HL-60/S4 treated with retinoic acid at 250 ng/mL for 4 days and 3 days (cell line): Measurements from ENCODE around the gene AGER.
"Not testable (repeated sequence)": the region's sequence is repeated elsewhere in the genome, so short reads cannot be mapped to it uniquely, and the experiment has no call there.

Experiments
- in situ Hi-C: fragments of 300-500 bp; cut with MboI; formaldehyde crosslinking; loops from 2 replicates; pipeline ENCODE4 v1.7.0; 2022; ENCODE audit warnings: low sequenced_read_pairs

Gene AGER

DNA sequence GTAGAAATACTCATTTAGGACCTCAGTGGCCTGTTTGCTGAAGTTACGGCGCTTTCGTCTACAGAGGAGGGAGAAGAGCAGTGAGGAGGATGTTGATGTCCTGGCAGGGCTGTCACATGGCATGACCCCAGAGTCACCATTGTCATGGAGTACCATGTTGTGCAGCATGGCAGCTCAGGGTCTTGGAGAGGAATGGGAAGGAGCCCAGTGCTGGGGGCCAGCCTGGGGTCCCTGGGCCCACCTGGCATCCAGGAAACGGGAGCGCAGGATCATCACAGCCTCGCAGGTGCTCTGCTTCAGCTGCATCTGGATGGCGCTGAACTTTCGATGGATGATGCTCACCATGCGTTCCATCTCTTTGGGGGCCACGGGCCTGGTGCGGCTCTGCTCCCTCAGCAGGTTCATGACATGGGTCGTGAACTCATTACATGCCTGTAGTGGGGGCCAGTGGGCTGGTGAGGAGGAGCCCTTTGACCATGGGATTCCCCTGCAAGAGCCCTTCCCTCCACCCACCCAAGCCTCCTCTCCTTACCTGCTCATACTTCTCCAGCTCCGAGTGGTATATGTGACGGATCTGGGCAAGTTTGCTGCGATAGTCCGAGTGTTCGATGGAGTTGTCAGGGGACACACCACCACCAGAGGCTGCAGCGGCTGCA is 3.8 kb upstream of the AGER start:
- in situ Hi-C loops, result not testable (repeated sequence)

DNA sequence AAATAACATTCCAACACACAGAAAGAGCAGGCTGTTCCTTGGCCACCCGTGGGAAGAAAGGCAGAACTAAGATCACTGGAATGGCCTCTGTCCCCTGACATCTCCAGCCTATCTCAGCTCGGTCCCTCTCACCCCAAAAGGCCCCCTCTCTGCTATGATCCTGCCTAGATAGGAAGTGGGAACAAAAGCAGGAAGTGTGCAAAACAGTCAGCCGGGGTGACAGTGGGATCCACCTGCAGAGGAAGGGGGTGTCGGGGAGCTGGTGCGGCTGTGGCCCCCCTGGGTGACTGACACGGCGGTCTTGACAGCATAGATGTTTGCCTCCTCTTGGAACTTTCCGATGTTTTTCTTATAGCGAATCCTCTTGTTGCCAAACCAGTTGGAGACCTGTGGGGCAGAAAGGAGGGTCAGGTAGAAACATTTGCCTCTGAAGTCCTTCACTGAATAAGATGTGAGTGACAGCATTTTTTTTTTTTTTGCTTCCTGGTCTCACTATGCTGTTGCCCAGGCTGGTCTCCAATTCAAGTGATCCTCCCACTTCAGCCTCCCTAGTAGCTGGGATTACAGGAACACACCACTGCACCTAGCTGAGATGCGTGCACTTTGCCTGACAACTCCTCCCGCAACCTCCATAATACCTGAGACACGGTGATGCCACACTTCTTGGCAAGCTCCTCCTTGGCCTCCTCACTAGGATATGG is 3.1 kb upstream of the AGER start:
- in situ Hi-C loops, result no loop called here

DNA sequence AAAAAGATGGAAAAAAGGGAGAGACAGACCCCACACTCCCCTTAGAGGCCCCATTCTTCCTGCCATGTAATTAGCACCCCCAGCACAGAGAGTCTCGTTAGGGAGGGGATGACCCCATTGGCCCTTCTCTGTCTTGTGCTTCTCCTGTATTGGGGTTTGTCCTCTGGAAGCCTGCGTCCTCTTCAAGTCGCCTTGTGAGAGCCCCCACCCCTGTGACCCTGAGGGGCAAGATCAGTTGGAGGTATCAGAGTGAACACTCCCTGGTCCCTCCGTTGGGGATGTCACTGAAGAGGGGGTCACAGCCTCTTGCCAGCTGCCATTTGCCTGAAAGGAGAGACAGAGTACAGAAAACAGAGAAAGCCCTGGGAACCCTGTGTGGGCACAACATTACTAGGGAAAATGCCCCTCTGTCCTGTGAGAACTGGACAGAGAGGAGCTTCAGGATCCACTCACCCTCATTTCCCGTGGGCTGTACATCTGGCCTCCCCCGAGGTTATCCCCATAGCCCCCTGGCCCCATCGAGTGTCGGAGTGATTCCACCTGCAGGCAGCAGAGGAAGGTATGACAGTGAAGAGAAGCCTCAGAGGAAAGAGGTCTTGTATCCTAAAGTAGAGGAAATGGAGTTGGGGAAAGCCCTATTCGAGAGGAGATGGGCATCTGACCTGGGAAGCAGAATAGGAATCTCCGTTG is 2.2 kb upstream of the AGER start:
- in situ Hi-C loops, result not testable (repeated sequence)

DNA sequence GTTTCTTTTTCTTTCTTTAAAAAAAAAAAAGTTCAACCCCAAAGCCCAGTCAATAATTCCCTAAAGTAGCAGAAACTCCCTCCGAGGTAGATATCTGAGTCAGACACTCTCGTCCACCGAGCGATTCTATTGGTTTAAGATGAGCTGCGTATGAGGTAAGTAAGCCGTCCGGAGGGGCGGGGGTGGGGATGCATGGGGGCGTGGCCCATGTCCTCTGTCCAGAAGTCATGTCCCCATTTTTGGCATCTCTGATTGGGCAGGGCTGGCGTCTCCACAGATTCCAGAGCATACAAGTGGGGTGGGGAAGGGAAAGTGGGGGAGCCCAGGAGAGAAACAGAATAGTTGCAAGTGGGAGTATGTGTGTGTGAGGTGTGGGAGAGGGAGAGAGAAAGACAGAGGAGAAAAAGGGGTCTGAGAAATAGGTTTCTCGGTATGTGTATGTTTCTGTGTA is 1.7 kb upstream of the AGER start:
- in situ Hi-C loops, result not testable (repeated sequence)

DNA sequence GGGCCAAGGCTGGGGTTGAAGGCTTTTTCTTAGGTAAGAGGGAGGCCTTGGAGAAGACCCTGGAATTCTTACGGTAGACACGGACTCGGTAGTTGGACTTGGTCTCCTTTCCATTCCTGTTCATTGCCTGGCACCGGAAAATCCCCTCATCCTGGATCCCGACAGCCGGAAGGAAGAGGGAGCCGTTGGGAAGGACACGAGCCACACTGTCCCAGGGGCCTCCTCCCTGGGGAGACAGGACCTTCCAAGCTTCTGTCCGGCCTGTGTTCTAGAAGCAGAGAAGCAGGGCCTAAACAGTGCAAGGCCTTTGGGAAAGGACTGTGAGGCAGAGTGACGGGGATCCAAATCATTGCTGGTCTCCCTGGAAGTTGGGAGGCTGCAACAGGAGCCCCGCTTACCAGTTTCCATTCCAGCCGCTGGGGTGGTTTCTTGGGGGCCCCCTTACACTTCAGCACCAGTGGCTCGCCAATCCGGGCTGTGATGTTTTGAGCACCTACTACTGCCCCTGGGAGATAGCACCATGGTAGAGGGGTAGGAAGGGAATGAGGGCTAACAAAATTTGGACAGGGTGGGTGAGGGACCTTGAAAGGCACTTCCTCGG is 470 bp downstream of the AGER start:
- in situ Hi-C loops, result no loop called here

DNA sequence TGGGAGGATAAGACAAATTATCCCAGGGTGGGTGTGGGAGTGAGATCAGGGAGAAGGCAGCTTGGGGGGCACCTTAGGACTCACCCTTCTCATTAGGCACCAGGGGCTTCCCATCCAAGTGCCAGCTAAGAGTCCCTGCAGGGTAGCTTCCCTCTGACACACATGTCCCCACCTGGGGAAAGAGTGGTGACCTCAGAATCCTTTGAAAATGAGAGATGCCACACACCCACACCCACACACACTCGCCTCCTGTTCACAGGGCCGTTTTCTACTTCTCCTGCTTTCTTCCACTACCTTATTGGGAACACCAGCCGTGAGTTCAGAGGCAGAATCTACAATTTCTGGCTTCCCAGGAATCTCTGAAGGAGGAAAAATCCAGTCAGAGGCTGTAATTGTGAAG is 1.0 kb downstream of the AGER start:
- in situ Hi-C loops, result no loop called here

DNA sequence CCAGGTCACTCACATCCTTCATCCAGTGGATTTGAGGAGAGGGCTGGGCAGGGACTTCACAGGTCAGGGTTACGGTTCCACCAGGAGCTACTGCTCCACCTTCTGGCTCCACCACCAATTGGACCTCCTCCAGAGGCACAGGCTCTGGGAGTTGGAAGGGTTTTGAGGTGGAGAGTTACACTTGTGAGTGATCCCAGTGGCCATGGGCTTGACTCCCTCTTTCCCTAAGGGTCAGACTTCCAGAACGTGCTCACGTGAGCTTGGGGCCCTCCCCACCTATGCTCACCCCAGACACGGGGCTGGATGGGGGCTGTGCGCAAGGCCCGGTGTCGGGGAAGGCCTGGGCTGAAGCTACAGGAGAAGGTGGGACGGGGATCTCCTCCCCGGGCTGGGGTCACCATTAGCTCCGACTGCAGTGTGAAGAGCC is 1.5 kb downstream of the AGER start:
- in situ Hi-C loops, result no loop called here

DNA sequence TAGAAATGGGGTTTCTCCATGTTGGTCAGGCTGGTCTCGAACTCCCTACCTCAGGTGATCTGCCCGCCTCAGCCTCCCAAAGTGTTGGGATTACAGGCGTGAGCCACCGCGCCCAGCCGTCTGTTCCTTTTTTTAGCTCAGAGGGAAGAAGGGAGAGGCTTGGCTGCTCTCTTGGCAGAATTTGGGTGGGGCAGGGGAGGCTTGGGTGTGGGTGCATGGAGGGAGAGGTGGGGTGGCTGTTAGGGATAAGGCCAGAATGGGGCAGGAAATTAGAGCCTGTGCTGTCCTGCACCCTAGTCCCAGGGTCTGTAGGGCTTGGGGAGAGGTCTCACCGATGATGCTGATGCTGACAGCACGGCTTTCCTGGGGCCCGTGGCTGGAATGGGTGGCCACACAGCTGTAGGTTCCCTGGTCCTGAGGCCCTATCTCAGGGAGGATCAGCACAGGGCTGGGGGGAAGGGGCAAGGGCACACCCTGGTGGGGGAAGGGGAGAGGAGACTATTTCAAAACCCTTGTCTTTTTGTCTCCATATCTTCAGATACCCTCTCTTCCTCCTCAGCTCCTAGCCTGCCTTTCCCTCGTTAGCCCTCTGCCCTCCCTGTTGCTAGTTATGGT is 2.0 kb downstream of the AGER start:
- in situ Hi-C loops, result no loop called here

DNA sequence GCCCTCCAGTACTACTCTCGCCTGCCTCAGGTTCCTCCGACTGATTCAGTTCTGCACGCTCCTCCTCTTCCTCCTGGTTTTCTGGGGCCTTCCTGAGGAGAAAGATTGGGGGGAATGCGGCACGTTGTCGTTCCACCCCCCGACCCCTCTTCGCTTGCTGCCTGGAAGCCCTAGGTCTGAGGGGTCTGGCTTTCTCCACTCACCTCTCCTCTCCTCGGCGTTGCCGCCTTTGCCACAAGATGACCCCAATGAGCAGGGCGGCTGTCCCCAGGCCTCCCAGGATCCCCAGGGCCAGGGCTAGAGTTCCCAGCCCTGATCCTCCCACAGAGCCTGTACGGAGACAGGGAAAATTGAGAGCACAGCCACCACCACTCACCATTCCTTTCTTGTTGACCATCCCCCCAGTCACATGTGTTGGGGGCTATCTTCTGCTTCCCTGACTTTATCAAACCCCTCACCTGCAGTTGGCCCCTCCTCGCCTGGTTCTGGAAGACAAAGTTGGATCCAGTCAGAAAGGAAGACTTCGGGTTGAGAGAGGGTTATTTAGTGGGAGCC is 2.8 kb downstream of the AGER start:
- in situ Hi-C loops, result no loop called here

DNA sequence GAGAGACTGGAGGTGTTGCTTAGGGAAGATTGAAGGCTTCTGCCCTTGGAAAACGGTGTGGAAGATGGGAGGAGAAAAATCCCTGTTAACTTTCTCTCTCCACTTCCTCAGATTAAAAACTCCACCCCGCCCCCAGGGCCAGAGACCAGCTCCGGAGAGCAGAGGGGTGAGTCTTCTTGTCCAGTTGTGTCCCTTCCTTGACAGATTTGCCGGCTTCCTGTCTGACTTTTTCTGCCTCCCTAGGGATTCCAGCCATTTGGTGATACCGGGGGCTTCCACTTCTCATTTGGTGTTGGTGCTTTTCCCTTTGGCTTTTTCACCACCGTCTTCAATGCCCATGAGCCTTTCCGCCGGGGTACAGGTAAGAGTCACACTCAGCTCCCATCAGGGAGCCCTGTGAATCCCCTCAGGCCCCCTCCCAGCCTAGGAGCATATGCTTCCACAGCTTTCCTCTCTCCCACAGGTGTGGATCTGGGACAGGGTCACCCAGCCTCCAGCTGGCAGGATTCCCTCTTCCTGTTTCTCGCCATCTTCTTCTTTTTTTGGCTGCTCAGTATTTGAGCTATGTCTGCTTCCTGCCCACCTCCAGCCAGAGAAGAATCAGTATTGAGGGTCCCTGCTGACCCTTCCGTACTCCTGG is 4.2 kb downstream of the AGER start:
- in situ Hi-C loops, result no loop called here

DNA sequence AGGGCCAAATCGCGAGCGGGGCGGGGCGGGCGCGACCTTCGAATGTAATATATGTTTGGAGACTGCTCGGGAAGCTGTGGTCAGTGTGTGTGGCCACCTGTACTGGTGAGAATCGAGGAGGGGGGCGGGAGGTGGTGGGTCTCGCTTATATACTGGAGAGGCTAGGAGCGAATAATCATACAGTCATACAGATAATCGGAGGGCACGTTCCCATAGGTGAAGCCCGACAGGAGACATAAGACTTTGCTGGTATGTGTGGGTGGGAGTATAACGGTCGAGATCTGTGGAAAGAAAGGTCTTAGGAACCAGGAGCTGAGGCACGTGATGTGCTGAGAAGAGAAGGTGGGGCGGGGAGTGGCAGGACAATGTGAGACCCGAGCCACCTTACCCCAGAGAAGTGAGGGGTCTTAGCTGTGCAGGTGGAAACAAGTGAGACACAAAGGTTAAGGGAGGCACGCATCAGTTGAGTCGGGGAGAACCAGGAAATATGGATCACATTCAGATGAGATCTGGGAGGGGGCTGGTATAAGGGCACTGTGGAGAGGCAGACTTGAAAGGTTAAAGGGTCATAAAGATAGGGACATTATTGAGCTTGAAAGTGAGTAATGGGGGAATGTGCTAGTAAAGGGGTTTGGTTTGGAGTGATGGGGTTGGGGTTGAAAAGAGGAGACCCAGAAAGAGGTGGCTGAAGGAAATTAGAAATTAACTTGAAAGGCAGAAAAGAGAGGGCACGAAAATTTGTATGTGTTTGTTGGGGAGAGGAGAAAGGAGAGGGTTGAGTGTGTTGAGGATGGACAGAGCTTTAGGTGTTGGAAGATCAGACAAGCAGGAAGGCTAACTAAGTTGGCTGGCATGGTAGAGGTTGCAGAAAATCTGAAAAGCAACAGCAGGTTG is 5.3 kb downstream of the AGER start:
- in situ Hi-C loops, result no loop called here

DNA sequence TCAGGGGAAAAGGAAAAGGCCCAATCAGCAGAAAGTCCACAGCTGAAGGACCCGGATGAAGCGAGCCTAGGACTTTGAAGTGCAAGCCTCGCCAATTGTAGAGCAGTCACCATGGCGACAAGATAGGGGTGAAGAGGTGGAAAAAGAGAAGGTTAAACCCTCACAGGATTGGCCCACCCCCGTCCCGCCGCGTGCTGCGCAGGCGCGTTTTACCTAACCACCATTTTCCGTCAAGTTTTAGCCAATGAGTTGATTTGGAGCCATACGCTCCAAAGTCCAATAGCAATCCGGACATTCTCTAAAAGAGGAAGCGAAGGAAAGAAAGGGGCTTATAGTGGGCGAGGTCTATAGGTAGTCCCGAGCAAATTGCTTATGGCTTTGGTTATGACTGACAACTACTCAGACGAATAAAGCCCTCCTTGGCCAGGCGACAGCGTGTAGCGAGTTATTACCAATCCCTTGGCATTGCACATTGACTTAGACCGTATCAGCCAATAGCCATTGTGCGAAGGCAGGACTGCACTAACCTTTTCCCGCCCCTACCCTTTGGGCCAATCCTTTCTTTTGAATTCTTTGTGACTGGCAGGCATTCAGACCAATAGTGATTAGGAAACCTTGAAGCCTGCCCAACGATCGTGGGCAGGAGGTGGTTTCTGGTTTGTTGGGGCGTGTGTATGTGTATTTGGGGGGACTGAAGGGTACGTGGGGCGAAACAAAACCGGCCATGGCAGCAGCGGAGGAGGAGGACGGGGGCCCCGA is 6.1 kb downstream of the AGER start, which contains the start of gene RNF5:
TSS of gene RNF5 (plus strand) at position 618 of the 759 bp plus-strand sequence. CDS start at position 725, 107 bp downstream.
- in situ Hi-C loops, result no loop called here

DNA sequence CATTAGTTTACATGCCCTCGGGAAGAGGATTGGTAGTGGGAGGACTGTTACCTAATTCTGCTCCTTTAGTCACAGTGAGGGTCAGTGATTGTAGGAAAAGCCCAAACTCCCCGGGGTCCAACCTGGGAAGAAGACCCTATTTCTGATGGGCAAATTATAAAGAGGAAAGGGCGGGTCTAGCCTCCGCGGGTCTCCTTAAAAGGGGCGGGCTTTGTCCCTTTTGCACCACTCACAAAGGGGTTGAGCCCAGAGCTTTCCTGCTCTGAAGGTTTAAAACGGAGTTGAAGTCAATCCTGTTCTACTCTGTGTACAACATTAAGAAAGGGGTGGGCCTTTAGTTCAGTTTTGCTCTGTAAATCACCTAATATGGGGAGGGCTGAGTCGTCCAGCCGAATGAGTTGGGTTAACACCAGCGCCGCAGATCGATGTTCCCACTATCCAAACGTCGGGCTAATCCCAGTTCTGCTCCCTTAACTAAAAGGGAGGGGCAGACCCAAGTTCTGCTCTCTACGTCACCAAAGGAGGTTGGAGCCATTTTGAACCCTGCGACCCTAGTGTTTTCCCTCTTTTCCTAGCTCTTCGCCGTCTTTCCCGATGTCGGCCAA is 6.8 kb downstream of the AGER start:
- in situ Hi-C loops, result no loop called here

DNA sequence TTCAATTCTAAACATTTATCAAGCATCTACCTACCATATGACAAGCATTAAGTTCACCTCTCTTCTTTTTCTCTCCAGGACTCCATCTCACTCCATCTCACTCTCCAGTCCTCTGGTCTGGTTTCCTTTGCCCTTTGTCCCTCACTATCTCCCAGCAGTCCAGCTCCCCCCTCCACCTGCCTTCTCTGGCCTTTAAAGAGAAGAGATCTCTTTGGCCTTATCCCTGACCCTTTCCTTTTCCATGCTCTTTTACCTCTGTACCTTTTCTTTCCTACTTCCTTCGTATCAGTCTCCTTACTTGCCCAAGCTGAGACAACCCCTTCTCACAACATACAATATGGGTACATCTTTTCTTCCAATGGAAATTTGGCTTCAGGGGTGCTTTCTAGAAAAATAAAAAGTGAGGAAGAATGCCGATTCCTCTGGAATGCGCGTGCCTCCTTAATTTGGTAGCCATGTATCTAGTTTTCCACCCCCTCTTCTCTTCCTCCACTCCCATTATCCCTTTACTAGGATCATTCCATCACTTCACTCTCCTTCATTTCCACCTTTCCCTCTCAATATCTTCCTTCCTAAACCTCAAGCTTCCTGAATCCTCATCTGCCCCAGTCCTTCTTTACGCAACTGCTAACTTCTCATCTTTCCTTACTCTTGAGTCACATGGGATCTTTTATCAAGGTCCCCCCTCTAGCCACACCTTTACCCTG is 7.4 kb downstream of the AGER start:
- in situ Hi-C loops, result no loop called here

DNA sequence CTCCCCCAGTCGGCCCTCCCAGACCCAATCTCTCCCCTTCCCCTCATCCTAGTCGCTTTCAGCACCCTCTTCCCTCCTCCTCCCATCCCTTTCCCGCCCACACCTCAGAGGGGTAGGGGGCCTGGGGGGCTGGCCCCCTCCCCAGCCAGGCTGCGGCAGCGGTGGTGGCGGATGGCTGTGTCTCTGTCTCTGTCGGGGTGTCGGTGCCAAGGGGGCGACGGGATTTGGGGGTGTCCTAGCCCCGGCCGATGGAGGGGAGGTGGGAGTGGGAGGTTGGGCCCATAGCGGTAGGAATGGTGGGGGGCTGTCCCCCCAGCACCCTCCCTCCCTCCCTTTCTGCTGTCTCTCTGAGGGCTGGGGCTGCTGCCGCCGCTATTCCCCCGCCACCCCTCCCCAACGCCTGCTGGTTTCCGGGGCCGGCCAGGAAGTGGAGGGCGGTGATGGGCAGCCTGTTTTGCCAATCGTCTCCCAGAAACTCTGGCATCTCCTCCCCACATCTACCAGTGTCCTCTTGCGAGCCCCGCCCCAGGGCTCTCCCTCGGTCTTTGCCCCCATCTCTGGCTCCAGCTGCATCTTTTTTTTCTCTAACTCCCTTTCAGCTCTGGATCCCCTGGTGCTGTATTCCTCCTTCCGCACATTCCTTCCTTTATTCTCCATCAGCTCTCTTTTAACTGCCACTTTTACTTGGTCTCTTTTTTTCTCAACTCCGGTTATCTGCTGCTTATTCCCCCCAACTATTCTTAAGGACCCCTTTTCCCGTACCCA is 8.2 kb downstream of the AGER start, which contains the start of gene AGPAT1:
TSS of gene AGPAT1 (minus strand) at position 374 of the 765 bp plus-strand sequence. CDS start 4,588 bp downstream, outside the sequence.
- in situ Hi-C loops, result no loop called here

DNA sequence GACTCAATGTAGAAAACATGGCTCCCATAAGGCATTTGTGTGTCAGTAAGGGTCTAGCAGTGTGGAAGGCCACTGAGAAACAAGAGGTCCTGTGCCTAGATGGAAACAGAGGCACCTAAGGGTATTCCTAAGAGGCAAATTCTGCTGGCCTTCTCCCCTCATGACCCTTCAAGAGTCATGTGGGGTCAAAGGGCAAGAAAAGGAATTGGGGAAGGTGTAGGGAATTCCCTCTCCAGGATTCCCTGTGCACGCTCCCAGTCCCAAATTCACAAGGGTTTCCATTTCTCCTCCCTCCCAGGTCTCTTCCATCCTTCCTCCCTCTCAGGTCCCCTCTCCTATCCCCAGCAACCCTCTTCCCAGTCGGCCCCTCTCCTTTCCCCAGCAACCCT is 8.7 kb downstream of the AGER start:
- in situ Hi-C loops, result no loop called here

DNA sequence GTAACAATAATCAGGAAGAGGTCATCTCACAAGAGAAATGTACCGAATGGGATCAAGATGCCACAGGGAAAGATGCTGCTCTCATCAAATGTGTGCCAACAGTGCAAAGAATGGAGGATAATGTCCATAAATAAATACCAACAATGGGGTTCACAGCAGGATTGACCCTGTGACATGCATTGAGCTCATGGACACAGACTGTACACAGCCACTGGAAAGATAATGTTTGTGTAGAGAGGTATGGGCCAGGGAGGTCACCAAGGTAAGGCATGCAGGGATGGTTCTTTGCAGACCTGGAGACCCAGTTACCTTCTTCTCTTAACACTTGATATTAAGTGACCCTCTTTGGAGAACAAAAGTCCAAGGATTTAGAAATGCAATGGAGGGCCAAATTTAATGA is 9.6 kb downstream of the AGER start:
- in situ Hi-C loops, result no loop called here
